GM23248 (cell line): ENCODE results near the gene CCDC149. TPM values are rescaled to one million over a fixed set of nuclear protein-coding genes. Genes with fewer than 3 reads are reported as not detected.

Source experiments
- DNase-seq: peaks from one replicate; pipeline ENCODE4 v3.0.0-alpha.2; 2015
- H2AFZ ChIP-seq: fragments of 200-600 bp; sonication (generic); 2 replicates; pipeline ENCODE4 v1.6.1; 2016; ENCODE audit warnings: antibody characterized with exemption
- H3F3A ChIP-seq: fragments of 200-600 bp; sonication (generic); 2 replicates; pipeline ENCODE4 v1.6.1; 2016; ENCODE audit warnings: mild to moderate bottlenecking, antibody characterized with exemption, mixed run types; ENCODE audit not compliant: insufficient read depth
- H3K27ac ChIP-seq: fragments of 200-600 bp; sonication (generic); 2 replicates; pipeline ENCODE4 v1.5.1; 2016; ENCODE audit warnings: mild to moderate bottlenecking
- H3K27me3 ChIP-seq: fragments of 200-600 bp; sonication (generic); replicated peaks from 2 replicates; pipeline ENCODE4 v1.6.1; 2016; ENCODE audit warnings: mild to moderate bottlenecking; ENCODE audit not compliant: insufficient read depth
- H3K36me3 ChIP-seq: fragments of 200-600 bp; sonication (generic); 2 replicates; pipeline ENCODE4 v1.6.1; 2016; ENCODE audit warnings: low read depth, mild to moderate bottlenecking
- H3K4me1 ChIP-seq: fragments of 200-600 bp; sonication (generic); 2 replicates; pipeline ENCODE4 v1.6.1; 2016; ENCODE audit warnings: mild to moderate bottlenecking; ENCODE audit not compliant: insufficient read depth
- H3K4me2 ChIP-seq: fragments of 200-600 bp; sonication (generic); one replicate; pipeline ENCODE4 v1.6.1; 2016; ENCODE audit warnings: mild to moderate bottlenecking; ENCODE audit not compliant: unreplicated experiment
- H3K4me3 ChIP-seq: fragments of 200-600 bp; sonication (generic); 2 replicates; pipeline ENCODE4 v1.5.1; 2016; ENCODE audit warnings: mild to moderate bottlenecking
- H3K79me2 ChIP-seq: fragments of 200-600 bp; sonication (generic); 2 replicates; pipeline ENCODE4 v1.6.1; 2016; ENCODE audit warnings: mild to moderate bottlenecking; ENCODE audit not compliant: insufficient read depth
- H3K9ac ChIP-seq: fragments of 200-600 bp; sonication (generic); 2 replicates; pipeline ENCODE4 v1.6.1; 2016; ENCODE audit warnings: mild to moderate bottlenecking
- H3K9me2 ChIP-seq: fragments of 200-600 bp; sonication (generic); 2 replicates; pipeline ENCODE4 v1.6.1; 2016; ENCODE audit warnings: mixed run types, mild to moderate bottlenecking, moderate library complexity; ENCODE audit not compliant: insufficient read depth
- H3K9me3 ChIP-seq: fragments of 200-600 bp; sonication (generic); one replicate; pipeline ENCODE4 v1.6.1; 2017; ENCODE audit warnings: low read depth
- H4K20me1 ChIP-seq: fragments of 200-600 bp; sonication (generic); 2 replicates; pipeline ENCODE4 v1.6.0; 2016; ENCODE audit not compliant: insufficient read depth
- EZH2 ChIP-seq: fragments of 200-600 bp; sonication (generic); IDR thresholded peaks from 2 replicates; pipeline ENCODE4 v1.6.1; 2018; ENCODE audit warnings: antibody characterized with exemption, mild to moderate bottlenecking; ENCODE audit not compliant: insufficient read depth, poor library complexity, severe bottlenecking
- EZH2phosphoT487 ChIP-seq: fragments of 200-600 bp; sonication (generic); IDR thresholded peaks from 2 replicates; pipeline ENCODE4 v1.6.1; 2018; ENCODE audit warnings: antibody characterized with exemption, moderate library complexity, mild to moderate bottlenecking, low read depth; ENCODE audit not compliant: insufficient read depth
- WGBS, 2 experiments: methylation state at CpG; one replicate each; pipeline ENCODE4 v1.1.6; 2015 to 2017; ENCODE audit warnings: low lambda C conversion rate in 2 of 2, low coverage in 1 of 2; ENCODE audit errors: missing lambda C conversion rate in 2 of 2; 5-methylcytosine and 5-hydroxymethylcytosine counted together
- in situ Hi-C: fragments of 300-500 bp; cut with MboI; formaldehyde crosslinking; loops from 2 replicates; pipeline ENCODE4 v1.15.0; 2020
- polyA plus RNA-seq: library from polyadenylated mRNA; unstranded; fragments of >200 nt; fragmentation: Nextera tagmentation; extraction: Ambion mirVana; gene quantifications from 2 replicates; pipeline ENCODE4 v1.2.1, GENCODE V29; 2016
- total RNA-seq: library from RNA; depleted of rRNA; stranded (reverse); fragments of >200 nt; shearing (Covaris generic); gene quantifications from 2 replicates; pipeline ENCODE4 v1.2.3, GENCODE V29; 2014

The CCDC149 gene
- total and polyA plus RNA-seq, 2 experiments from 2014 or later = 6.1 to 9.7 TPM

DNA sequence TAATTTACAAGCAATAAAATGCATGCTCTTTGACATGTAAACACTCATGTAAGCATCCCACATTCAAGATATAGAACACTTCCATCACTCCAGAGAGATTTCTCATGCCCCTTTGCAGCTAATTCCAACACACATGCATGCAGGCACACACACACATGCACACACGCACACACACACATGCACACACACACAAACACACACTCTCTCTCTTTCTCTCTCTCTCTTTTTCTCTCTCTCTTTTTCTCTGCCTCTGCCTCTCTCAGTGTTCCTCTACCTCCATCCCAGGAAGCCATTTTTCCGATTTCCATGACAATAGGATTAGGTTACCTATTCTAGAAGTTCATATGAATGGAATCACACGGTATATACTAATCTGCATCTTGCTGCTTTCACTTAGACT is 129.3 kb downstream of the CCDC149 start:
- H3K4me3 ChIP-seq = no peak overlapping the region
- in situ Hi-C loops = no loop called here
- no peak overlapping the region for H3K9ac ChIP-seq
- no peak overlapping the region for H2AFZ ChIP-seq
- no peak overlapping the region for H3K4me2 ChIP-seq
- no peaks in the 10 kb centered on the region for H4K20me1 ChIP-seq
- H3K27me3 ChIP-seq = no peaks in the 10 kb centered on the region
- H3K27ac ChIP-seq = no peak overlapping the region
- no peaks in the 10 kb centered on the region for H3K9me3 ChIP-seq
- H3F3A ChIP-seq = peaks cover 17% of the 10 kb centered on the region
- H3K36me3 ChIP-seq = no peaks in the 10 kb centered on the region
- TF ChIP-seq EZH2 (no peak), EZH2phosphoT487 (no peak)
- WGBS, 2 experiments = 83 to 90% methylated on average over 3 of the region's 3 CpGs
- peaks cover 14% of the 10 kb centered on the region for H3K4me1 ChIP-seq
- no peaks in the 10 kb centered on the region for H3K79me2 ChIP-seq
- H3K9me2 ChIP-seq = no peaks in the 10 kb centered on the region
- DNase-seq = no peak

DNA sequence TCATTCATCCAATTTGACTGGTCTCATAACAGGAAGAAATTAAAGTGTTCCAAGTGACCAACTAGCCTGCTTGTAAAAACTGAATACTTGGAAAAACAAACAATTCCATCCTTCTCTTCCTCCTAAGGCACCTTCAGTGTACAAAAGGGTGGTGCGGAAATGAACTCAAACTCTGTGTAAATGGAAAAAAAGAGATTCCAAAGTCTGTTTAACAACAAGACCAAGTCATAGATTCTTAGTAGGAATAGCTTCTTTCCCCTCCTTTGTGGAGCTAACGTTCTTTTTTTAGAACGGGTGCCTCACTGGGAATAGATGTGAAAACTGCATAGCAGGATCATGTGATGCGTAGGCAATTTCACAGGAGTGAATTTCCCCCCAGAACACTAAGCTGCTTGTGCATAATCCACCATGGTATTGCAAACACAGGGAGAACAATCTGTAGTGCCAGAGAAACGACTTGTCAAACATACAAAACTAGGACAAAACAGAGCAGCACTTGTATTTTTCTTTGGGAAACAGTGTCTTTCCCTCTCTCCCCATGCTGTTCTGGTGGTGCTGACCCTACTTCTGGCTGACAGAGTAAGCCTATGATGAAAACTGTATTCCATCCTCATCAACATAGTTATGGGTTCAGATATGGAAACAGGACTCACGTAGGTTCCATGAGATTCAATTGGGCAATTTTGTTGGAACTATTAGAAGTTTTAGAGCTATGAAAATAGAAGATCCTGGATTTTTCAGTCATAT is 130.7 kb downstream of the CCDC149 start:
- H3K36me3 ChIP-seq = no peaks in the 10 kb centered on the region
- no peaks in the 10 kb centered on the region for H4K20me1 ChIP-seq
- H3K27me3 ChIP-seq = no peaks in the 10 kb centered on the region
- H3K4me2 ChIP-seq = no peak overlapping the region
- no peaks in the 10 kb centered on the region for H3K9me3 ChIP-seq
- no peaks in the 10 kb centered on the region for H3K79me2 ChIP-seq
- peaks cover 28% of the 10 kb centered on the region for H3F3A ChIP-seq
- 68 to 71% methylated on average over 6 of the region's 6 CpGs for WGBS, 2 experiments
- no peak overlapping the region for H2AFZ ChIP-seq
- in situ Hi-C loops = no loop called here
- H3K9me2 ChIP-seq = no peaks in the 10 kb centered on the region
- no peak overlapping the region for H3K27ac ChIP-seq
- no peak overlapping the region for H3K9ac ChIP-seq
- peaks cover 25% of the 10 kb centered on the region for H3K4me1 ChIP-seq
- no peak overlapping the region for H3K4me3 ChIP-seq
- TF ChIP-seq EZH2phosphoT487 = no peak
- no peak for TF ChIP-seq EZH2
- no peak for DNase-seq

DNA sequence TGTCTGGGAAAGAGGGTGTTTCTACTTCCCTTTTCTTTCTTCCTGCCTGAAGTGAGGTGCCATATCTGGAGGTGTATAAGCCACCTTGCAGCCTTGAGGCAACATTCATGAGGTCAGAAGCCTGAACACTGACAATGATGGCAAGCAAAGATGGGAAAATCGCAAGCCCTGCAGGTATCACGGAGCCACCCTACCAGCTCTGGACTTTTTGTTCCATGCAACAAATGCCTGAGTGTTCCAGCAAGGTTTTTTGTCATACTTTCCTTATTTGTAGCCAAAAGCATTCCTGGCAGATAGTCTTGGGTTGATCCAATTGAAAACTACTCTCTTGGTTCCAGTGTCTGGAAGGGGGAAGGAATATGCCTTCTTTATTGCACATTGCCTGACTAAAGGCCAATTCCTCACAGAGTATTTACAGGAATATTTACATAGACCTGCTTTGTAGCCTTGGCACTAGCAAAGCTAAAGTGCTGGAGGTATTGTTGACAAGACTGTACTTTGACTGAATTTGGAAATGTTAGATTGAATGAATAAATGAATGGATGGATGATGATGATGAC is 131.8 kb downstream of the CCDC149 start:
- 43 to 57% methylated on average over 2 of the region's 2 CpGs for WGBS, 2 experiments
- no peaks in the 10 kb centered on the region for H4K20me1 ChIP-seq
- no peak for DNase-seq
- H3K9ac ChIP-seq = no peak overlapping the region
- TF ChIP-seq EZH2phosphoT487 (no peak), EZH2 (no peak)
- H3K4me2 ChIP-seq = no peak overlapping the region
- no peaks in the 10 kb centered on the region for H3K79me2 ChIP-seq
- no peaks in the 10 kb centered on the region for H3K9me2 ChIP-seq
- H3K4me1 ChIP-seq = peaks cover 25% of the 10 kb centered on the region
- H3F3A ChIP-seq = peaks cover 30% of the 10 kb centered on the region
- H3K9me3 ChIP-seq = no peaks in the 10 kb centered on the region
- no peak overlapping the region for H2AFZ ChIP-seq
- H3K27ac ChIP-seq = no peak overlapping the region
- no peak overlapping the region for H3K4me3 ChIP-seq
- no peaks in the 10 kb centered on the region for H3K36me3 ChIP-seq
- H3K27me3 ChIP-seq = no peaks in the 10 kb centered on the region
- in situ Hi-C loops = no loop called here

DNA sequence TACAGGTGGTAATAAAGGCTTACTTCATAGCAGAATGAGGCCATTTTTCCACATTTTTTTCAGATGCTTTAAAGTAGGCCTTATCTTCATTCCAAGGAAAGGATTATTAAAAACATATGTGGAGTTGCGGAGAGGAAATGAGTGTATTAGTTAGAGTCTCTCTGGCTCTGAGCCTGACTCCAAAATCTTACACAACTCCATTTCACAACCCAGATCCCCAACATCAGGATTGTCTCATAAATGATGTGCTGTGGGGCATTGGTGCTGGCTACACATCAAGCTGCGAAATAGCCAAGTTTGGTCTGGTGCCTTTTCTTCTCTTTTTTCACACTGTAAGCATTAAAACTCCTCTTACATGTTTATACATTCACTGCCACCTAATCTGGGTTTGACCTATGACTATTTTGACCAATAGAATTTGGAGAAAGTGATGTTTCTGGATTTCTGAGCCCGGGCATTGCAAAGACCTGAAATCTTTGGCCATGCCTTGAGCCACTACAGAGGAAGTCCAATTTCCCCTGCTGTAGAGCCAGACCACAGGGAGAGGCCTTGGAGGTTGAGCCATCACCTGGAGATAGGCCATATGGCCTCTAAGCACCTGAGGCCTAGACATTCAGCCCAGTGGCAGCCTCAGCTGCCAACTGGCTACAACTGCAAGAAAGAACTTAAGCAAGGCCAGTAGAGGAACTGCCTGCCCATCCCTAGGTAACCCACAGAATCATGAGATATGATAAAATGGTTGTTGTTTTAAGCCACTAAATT is 134.2 kb downstream of the CCDC149 start:
- no peak overlapping the region for H2AFZ ChIP-seq
- H3F3A ChIP-seq = peaks cover 44% of the 10 kb centered on the region
- no peak overlapping the region for H3K4me3 ChIP-seq
- peak overlapping the region; percentile 68 for H3K27ac ChIP-seq
- H3K9me3 ChIP-seq = no peaks in the 10 kb centered on the region
- peak; percentile 62; the same call in 1 of the 2 replicates for TF ChIP-seq EZH2phosphoT487
- no peak for TF ChIP-seq EZH2
- no peak overlapping the region for H3K9ac ChIP-seq
- peak overlapping the region; percentile 37 for H3K4me2 ChIP-seq
- no peaks in the 10 kb centered on the region for H3K27me3 ChIP-seq
- in situ Hi-C loops = no loop called here
- whole genome bisulfite sequencing, 2 experiments = 0 to 2% methylated on average over 3 of the region's 3 CpGs
- H3K4me1 ChIP-seq = peaks cover 41% of the 10 kb centered on the region
- H4K20me1 ChIP-seq = no peaks in the 10 kb centered on the region
- no peaks in the 10 kb centered on the region for H3K9me2 ChIP-seq
- peak; percentile 97 for DNase-seq
- no peaks in the 10 kb centered on the region for H3K79me2 ChIP-seq
- no peaks in the 10 kb centered on the region for H3K36me3 ChIP-seq
